Stimulated activated naive CD4-positive, alpha-beta T cell (primary cell): ENCODE data around the gene PRADC1.
"Not testable (repeated sequence)": the region's sequence is repeated elsewhere in the genome, so short reads cannot be mapped to it uniquely, and the experiment has no call there.

Source experiments
- DNase-seq, 6 experiments: peaks; one replicate each; lab custom pipeline; 2025; lab: John Stamatoyannopoulos, UW

Gene PRADC1

DNA sequence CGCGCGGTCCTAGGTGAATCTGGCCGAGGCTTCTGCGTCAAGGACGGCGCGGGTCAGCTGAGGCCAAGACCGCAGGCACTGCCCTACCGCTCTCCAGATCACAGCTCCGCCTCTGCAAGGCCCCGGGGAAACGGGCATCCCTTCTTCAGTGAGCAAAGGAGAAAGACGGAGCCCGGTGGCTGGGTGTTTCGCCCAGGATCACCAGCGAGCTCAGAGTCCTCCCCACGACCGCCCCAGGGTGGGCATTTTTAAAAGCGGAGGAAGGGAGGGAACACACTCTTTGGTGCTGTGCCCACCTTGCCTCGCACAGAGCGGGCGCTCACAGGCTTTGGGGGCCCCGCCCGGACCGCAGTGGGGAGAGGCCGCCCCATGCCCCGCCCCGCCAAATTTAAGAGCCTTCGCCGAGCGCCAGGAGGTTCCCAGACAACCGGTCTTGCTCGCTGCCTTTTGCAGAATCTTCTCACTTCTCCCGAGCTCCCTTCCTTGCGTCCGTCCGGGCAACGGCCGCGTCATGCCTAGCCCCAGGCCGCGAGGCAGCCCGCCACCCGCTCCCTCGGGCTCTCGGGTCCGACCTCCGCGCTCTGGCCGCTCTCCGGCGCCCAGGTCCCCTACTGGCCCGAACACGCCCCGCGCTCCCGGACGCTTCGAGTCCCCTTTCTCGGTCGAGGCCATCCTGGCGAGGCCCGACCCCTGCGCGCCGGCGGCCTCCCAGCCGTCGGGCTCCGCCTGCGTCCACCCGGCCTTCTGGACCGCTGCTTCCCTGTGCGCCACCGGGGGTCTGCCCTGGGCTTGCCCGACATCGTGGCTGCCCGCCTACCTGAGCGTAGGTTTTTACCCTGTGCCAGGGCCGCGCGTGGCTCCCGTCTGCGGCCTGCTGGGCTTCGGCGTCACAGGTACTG, 30.6 kb downstream of the PRADC1 start, which contains the start of gene NOTO:
NOTO (plus strand) TSS at position 419 of the 899 bp plus-strand sequence; CDS start at position 512, 93 bp downstream.
- DNase-seq: no peak

DNA sequence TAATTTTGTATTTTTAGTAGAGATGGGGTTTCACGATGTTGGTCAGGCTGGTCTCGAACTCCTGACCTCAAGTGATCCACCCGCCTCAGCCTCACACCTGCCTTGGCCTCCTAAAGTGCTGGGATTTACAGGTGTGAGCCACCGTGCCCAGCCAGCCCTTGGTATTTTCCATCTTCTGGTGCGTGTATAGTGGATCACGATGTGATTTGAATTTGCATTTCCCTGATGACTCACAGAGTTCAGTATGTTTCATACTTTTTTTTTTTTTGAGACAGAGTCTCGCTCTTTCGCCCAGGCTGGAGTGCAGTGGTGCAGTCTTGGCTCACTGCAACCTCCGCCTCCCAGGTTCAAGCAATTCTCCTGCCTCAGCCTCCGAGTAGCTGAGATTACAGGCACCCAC, 32.8 kb downstream of the PRADC1 start:
- not testable (repeated sequence) for DNase-seq

DNA sequence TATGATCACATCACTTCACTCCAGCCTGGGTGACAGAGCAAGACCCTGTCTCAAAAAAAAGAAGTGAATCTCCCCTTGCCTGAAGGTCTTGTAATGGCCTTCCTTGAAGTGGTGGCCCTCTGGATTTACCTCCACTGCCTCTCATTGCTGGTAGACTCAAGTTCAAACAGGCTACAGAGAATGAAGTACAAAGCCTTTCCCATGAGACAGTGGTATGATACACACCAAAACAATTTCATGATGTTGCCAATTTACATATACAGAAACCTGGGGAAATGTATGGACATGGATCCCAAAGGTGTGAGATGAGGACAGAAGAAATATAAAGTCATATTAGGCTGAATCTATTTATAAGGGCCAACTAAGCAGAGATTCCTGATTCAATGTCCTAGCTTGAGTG, 35.5 kb downstream of the PRADC1 start:
- no peak for DNase-seq

DNA sequence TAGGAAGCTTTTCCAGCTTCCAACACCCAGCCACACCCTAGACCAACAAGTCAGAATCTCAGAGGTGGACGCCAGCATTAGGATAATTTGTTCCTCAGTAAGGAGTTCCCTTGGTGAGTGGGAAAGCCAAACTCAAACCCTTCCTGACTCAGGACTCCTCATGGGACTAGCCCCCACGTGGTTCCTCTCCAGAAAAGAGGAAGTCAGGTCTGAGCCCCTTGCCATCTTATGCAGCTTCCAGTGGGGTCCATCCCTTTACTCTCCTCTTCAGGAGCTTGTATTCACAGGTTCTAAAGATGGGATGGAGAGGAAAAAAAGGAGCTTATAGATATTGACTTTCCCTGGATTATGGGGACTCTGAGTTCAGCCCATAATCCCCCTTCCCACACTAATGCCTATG, 45.5 kb downstream of the PRADC1 start:
- no peak for DNase-seq

DNA sequence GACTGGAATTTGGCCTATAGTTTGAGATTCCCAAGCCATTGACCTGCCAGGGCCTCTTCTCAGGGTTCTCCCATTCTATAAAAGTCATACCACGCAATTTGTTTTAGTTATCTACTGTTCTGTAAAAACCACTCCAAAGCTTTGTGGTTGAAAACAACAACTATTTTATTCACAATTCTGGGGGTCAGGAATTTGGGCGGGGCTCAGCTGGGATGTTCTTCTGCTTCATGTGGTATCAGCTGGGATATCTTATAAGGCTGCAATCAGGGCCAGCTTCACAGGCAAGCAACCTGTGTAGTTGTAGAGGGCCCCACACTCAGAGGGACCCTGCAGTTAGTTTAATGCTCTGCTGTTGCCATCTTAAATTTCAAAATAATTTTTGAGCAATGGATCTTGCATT, 47.1 kb downstream of the PRADC1 start:
- no peak for DNase-seq
